ENCODE results near the gene RAB7B.

Gene RAB7B

GRCh38 chr1:206047271-206047670 is 44.1 kb upstream of the RAB7B start:
- no peak for DNase-seq (ENCODE audit: low read depth)
- H3K4me3 ChIP-seq (ENCODE audit: control insufficient read depth, low read depth, low read length) = no peak overlapping the region
- TF ChIP-seq CTCF (conservative IDR thresholded peaks at IDR 0.05; ENCODE audit: control insufficient read depth, insufficient read depth, low read depth, low read length) = no peak

DNA sequence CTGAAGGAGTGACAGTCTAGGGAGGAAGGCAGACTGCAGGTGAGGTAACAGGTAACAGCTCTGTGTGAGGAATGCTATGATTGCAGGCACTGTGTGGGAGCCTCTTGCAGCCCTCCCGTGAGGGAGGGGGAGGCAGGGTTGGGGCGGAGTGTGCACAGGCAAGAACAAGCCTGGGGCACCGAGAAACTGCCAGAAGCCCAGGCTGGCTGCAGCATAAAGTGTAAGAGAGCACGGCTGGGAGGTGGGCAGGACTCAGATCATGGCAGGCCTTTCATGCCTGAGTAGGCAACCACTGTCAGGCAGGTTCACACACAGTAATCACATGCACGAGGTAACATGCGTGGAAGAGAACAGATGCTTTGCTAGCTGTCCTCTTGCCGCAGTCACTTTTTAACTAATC is 38.4 kb upstream of the RAB7B start:
- DNase-seq (ENCODE audit: low read depth) = no peak
- TF ChIP-seq CTCF (conservative IDR thresholded peaks at IDR 0.05; ENCODE audit: control insufficient read depth, insufficient read depth, low read depth, low read length) = no peak
- H3K4me3 ChIP-seq (ENCODE audit: control insufficient read depth, low read depth, low read length) = no peak overlapping the region

DNA sequence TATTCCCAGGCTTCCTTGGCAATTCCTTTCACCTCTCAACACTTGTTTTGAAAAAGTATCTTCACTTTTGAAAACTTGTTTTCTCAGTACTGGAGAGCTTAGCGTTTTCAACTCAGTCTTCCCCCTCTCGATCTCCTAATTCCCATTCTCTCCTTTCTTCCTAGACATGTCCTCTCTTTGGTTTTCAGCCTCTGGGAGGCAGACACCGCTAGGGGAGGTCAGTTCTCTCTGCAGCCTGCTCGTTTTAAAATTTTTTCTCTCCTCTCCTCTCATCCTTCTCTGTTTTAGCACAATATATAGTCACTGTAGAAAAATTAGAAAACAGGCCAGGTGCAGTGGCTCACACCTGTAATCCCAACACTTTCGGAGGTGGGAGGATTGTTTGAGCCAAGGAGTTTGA is 37.1 kb upstream of the RAB7B start:
- no peak for TF ChIP-seq CTCF (conservative IDR thresholded peaks at IDR 0.05; ENCODE audit: control insufficient read depth, insufficient read depth, low read depth, low read length)
- H3K4me3 ChIP-seq (ENCODE audit: control insufficient read depth, low read depth, low read length) = no peak overlapping the region

GRCh38 chr1:206039046-206039973 is 36.1 kb upstream of the RAB7B start:
- DNase-seq (ENCODE audit: low read depth) = no peak
- TF ChIP-seq CTCF (conservative IDR thresholded peaks at IDR 0.05; ENCODE audit: control insufficient read depth, insufficient read depth, low read depth, low read length) = no peak
- no peak overlapping the region for H3K4me3 ChIP-seq (ENCODE audit: control insufficient read depth, low read depth, low read length)

More for the DNA sequence above, 37.1 kb upstream of the RAB7B start:
- no peak for DNase-seq (ENCODE audit: low read depth)

GRCh38 chr1:206037581-206037980 is 34.4 kb upstream of the RAB7B start:
- no peak for TF ChIP-seq CTCF (conservative IDR thresholded peaks at IDR 0.05; ENCODE audit: control insufficient read depth, insufficient read depth, low read depth, low read length)
- H3K4me3 ChIP-seq (ENCODE audit: control insufficient read depth, low read depth, low read length) = no peak overlapping the region
- no peak for DNase-seq (ENCODE audit: low read depth)

DNA sequence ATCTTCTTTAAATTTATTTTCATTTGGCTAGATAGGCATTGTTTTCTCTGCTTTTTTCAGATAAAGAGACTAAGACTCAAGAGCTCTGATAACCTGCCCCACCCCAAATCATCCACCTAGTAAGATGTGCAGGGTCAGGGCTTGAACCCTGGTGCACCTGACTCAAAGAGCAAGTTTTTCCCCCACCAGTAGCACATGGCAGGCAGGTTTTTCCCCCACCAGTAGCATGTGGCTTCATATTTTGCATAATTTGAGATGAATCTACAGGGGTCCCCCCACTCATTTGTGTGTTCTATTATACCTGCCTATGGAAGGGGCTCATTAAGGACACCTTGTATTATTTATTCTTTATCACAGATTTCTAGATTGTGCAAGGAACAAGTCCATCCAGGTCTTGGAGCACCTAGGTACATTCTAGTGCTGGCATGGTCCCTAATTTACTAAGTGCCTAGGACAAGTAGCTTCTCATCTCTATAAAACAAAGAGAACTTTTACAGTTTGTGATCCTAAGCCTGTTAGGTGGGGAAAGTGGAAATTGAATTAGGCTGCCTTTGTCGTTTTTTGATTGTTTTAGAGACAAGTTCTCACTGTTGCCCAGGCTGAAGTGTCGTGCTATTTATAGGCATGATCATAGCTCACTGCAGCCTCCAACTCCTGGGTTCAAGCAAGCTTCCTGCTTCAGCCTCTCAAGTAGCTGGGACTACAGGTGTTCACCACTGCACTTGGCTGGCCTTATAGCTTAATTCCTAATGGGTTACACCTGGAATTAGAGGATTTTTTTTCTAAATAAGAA is 33.7 kb upstream of the RAB7B start:
- no peak for TF ChIP-seq CTCF (conservative IDR thresholded peaks at IDR 0.05; ENCODE audit: control insufficient read depth, insufficient read depth, low read depth, low read length)
- DNase-seq (ENCODE audit: low read depth) = no peak
- H3K4me3 ChIP-seq (ENCODE audit: control insufficient read depth, low read depth, low read length) = no peak overlapping the region

All from fibroblast of mammary gland (primary cell).